Measurements from ENCODE around the gene PNMA6A.

GRCh38 chrX:153065389-153065788 lies 6.9 kb upstream of the PNMA6A start:
- TF ChIP-seq CTCF (optimal IDR thresholded peaks at IDR 0.05 in 1 of 3, IDR thresholded peaks at IDR 0.05 in 1 of 3, conservative IDR thresholded peaks at IDR 0.05 in 1 of 3; ENCODE audit: extremely low read depth in 1 of 3, insufficient read depth in 2 of 3, low read length in 3 of 3) (no peak), EZH2 (IDR thresholded peaks at IDR 0.05; ENCODE audit: low read length) (no peak)

All from keratinocyte (primary cell).